Measurements from ENCODE around the gene GJC2. TPM values are rescaled to one million over a fixed set of nuclear protein-coding genes. Genes with fewer than 3 reads are reported as not detected.

The GJC2 gene
- total RNA-seq, 1 donor from 2014 or later, result 1.6 TPM

DNA sequence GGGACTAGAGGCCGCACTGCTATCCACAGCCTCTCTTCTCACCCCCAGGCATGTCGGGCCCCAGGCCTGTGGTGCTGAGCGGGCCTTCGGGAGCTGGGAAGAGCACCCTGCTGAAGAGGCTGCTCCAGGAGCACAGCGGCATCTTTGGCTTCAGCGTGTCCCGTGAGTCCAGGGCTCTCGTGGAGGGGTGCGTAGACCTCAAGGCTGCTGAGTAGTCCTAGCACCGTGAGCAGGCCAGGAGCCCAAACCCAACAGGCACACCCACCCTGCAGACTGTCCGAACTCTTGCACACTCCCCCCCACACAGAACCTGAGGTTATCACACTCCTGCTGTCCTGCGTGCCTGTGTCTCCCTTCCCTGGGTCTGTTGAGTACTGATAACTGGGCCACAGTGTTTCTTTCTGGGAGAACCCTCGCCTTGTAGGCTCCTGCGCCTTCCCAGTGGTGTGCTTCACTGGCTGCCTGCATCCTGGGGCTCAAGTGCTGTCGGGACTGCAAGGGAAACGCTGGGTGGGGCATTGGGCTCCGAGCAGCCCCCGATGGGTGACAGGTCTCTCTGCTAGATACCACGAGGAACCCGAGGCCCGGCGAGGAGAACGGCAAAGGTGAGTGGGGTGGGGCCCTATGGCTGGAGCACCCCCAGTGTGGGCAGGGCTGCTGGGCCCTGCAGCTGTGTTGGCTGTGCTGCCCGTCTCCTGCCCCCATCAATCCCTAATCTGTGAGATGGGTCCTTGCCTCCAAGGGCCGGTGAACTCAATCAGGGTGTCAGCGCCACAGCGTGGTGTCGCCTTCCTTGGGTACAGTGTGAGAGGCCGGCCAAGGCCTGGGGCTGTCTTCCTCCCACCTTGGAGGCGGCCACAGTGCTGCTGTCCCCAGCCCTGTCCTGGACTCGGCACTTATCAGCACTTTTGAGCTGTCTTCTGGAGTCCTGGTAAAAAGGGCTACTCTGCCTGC is 4.0 kb upstream of the GJC2 start:
- H3K27me3 Mint-ChIP-seq (ENCODE audit: unreplicated experiment), result no peaks in the 10 kb centered on the region
- H3K36me3 Mint-ChIP-seq (ENCODE audit: unreplicated experiment), result no peaks in the 10 kb centered on the region
- DNase-seq (ENCODE audit: extremely low spot score, unreplicated experiment), result peak; percentile 83
- H3K4me1 Mint-ChIP-seq (ENCODE audit: unreplicated experiment), result peaks cover 36% of the 10 kb centered on the region
- no peaks in the 10 kb centered on the region for H3K9me3 Mint-ChIP-seq (ENCODE audit: unreplicated experiment)
- H3K27ac Mint-ChIP-seq (ENCODE audit: unreplicated experiment), result no peak overlapping the region
- TF ChIP-seq, protein P1, sequence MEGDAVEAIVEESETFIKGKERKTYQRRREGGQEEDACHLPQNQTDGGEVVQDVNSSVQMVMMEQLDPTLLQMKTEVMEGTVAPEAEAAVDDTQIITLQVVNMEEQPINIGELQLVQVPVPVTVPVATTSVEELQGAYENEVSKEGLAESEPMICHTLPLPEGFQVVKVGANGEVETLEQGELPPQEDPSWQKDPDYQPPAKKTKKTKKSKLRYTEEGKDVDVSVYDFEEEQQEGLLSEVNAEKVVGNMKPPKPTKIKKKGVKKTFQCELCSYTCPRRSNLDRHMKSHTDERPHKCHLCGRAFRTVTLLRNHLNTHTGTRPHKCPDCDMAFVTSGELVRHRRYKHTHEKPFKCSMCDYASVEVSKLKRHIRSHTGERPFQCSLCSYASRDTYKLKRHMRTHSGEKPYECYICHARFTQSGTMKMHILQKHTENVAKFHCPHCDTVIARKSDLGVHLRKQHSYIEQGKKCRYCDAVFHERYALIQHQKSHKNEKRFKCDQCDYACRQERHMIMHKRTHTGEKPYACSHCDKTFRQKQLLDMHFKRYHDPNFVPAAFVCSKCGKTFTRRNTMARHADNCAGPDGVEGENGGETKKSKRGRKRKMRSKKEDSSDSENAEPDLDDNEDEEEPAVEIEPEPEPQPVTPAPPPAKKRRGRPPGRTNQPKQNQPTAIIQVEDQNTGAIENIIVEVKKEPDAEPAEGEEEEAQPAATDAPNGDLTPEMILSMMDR (IDR thresholded peaks at IDR 0.05), result no peak
- H3K4me3 Mint-ChIP-seq (ENCODE audit: unreplicated experiment), result no peak overlapping the region

DNA sequence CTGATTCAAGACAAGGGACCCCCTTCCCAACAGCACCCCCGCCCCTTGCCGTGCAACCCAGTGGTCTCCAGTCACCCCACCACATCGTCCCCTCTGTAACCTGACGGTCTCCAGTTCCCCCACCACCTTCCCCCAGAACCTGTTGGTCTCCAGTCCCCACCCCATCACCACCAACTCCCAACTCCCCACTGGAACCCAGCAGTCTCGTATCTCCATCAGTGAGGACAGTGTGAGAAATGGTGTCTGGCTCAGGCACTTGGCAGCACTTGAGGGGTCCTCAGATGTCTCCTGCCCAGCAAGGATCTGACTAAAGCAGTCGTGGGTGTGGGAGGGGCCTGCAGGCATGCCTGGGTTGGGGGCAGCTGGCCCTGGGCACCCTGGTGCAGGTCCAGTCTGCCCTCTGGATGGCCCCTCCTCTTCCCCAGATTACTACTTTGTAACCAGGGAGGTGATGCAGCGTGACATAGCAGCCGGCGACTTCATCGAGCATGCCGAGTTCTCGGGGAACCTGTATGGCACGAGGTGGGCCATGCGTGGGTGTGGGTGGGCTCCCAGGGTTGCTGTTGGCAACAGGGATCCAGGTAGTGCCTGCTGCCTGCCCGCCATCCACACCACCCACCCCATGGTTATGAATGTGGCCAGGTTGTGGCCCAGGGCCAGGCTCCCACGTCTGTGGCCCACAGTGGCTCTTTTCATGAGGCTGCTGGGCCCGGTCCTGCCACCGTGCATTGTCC is 3.1 kb upstream of the GJC2 start:
- peaks cover 28% of the 10 kb centered on the region for H3K4me1 Mint-ChIP-seq (ENCODE audit: unreplicated experiment)
- H3K4me3 Mint-ChIP-seq (ENCODE audit: unreplicated experiment), result no peak overlapping the region
- no peaks in the 10 kb centered on the region for H3K36me3 Mint-ChIP-seq (ENCODE audit: unreplicated experiment)
- TF ChIP-seq, protein P1 (IDR thresholded peaks at IDR 0.05), result no peak
- no peaks in the 10 kb centered on the region for H3K9me3 Mint-ChIP-seq (ENCODE audit: unreplicated experiment)
- no peak for DNase-seq (ENCODE audit: extremely low spot score, unreplicated experiment)
- H3K27ac Mint-ChIP-seq (ENCODE audit: unreplicated experiment), result no peak overlapping the region
- H3K27me3 Mint-ChIP-seq (ENCODE audit: unreplicated experiment), result no peaks in the 10 kb centered on the region

GRCh38 chr1:228147151-228147693 is 2.5 kb upstream of the GJC2 start:
- H3K4me1 Mint-ChIP-seq (ENCODE audit: unreplicated experiment), result peaks cover 21% of the 10 kb centered on the region
- no peak overlapping the region for H3K27ac Mint-ChIP-seq (ENCODE audit: unreplicated experiment)
- no peaks in the 10 kb centered on the region for H3K9me3 Mint-ChIP-seq (ENCODE audit: unreplicated experiment)
- TF ChIP-seq, protein P1 (IDR thresholded peaks at IDR 0.05), result no peak
- peak; percentile 82 for DNase-seq (ENCODE audit: extremely low spot score, unreplicated experiment)
- no peaks in the 10 kb centered on the region for H3K36me3 Mint-ChIP-seq (ENCODE audit: unreplicated experiment)
- H3K27me3 Mint-ChIP-seq (ENCODE audit: unreplicated experiment), result no peaks in the 10 kb centered on the region
- H3K4me3 Mint-ChIP-seq (ENCODE audit: unreplicated experiment), result no peak overlapping the region

GRCh38 chr1:228147768-228148167 is 2.0 kb upstream of the GJC2 start:
- TF ChIP-seq, protein P1 (IDR thresholded peaks at IDR 0.05), result no peak
- Mint-ChIP-seq H3K4me1 (ENCODE audit: unreplicated experiment) (peaks cover 16% of the 10 kb centered on the region), H3K27ac (ENCODE audit: unreplicated experiment) (no peak overlapping the region), H3K27me3 (ENCODE audit: unreplicated experiment) (no peaks in the 10 kb centered on the region), H3K36me3 (ENCODE audit: unreplicated experiment) (no peaks in the 10 kb centered on the region), H3K4me3 (ENCODE audit: unreplicated experiment) (no peak overlapping the region), H3K9me3 (ENCODE audit: unreplicated experiment) (no peaks in the 10 kb centered on the region)
- no peak for DNase-seq (ENCODE audit: extremely low spot score, unreplicated experiment)
